Activated CD4-positive, alpha-beta T cell treated with anti-CD3 and anti-CD28 coated beads, Interleukin-2, amount 50 U/mL, for 48 hours (primary cell): ENCODE data around the gene ATAD3B.
"Not testable (repeated sequence)": the region's sequence is repeated elsewhere in the genome, so short reads cannot be mapped to it uniquely, and the experiment has no call there.

Experiments
- DNase-seq, 2 experiments: peaks; one replicate each; pipeline ENCODE4 v3.0.0-alpha.2; 2020

ATAD3B gene

GRCh38 chr1:1452882-1453281 lies 18.7 kb upstream of the ATAD3B start:
- no peak for DNase-seq

DNA sequence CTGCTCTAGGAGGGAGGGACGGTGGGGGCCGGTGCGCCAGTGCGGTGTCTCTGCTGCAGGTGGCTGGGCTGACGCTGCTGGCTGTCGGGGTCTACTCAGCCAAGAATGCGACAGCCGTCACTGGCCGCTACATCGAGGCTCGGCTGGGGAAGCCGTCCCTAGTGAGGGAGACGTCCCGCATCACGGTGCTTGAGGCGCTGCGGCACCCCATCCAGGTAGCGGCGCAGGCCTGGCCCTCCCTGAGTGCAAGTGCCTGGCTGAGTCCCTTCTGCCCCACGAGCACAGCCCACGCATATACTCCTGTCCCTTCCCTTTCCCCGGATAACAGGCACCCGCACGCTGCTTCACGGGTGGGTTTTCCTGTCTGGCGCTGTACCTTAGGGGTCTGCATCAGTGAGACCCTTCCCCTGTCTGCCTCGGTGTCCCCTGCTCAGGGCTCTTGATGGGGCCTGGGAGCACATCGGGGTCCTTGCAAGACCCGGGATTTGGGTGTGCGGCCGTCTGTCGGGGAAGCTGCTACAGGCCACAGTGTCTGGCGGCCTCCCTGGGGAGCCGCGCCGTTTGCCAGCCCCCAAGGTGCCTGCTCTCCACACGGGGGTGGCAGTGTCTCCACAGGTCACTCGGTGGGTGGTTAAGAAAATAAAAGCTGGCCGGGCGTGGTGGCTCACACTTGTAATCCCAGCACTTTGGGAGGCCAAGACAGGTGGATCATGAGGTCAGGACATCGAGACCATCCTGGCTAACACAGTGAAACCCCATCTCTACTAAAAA lies 17.1 kb upstream of the ATAD3B start:
- DNase-seq = not testable (repeated sequence)

DNA sequence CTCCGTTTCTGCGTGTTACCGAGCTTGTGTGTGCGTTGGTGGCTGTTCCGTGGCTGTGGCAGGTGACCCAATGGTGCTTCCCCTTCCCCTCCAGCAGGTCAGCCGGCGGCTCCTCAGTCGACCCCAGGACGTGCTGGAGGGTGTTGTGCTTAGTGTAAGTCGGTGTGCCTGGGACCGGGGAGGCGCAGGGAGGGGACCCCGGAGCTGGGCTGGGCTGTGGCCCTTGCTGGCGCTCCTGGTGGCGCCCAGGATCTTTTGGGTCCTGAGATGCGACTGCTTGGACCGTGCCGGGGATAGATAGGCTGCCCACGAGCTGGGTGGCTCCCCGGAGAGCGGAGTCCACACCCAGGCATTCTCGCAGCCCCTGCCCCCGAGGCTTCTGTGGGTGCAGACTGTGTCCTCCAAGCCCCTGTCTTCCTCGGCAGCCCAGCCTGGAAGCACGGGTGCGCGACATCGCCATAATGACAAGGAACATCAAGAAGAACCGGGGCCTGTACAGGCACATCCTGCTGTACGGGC lies 16.1 kb upstream of the ATAD3B start:
- DNase-seq = no peak

GRCh38 chr1:1455934-1456333 lies 15.6 kb upstream of the ATAD3B start:
- DNase-seq = not testable (repeated sequence)

DNA sequence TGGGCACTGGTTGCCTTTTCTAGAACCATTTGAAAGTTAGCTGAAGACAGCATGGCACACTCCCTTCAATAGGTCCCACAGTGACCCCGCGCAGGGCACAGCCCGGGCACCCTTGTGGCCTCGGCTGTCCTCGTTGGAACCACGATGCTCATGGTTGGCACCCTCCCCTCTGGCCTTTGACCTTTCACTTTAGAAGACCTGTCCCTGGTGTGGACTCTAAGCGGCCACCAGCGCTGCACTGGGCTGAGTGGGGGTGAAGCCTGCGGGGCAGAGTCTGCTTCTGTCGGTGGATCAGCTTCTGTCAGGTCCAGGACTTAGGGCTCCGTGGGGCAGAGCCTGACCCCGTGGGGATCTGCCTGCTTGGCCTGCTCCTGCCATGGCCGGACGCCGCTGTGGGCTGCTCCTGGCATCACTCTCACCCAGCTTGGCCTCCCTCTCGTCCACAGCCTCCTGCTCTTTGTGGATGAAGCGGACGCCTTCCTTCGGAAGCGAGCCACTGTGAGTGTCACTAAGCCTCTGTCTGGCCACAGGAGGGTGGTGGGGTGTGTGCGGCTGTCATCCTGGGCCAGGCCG lies 14.8 kb upstream of the ATAD3B start:
- not testable (repeated sequence) for DNase-seq

- DNase-seq = not testable (repeated sequence)
Measured at GRCh38 chr1:1459156-1459555, 12.4 kb upstream of the ATAD3B start.

DNA sequence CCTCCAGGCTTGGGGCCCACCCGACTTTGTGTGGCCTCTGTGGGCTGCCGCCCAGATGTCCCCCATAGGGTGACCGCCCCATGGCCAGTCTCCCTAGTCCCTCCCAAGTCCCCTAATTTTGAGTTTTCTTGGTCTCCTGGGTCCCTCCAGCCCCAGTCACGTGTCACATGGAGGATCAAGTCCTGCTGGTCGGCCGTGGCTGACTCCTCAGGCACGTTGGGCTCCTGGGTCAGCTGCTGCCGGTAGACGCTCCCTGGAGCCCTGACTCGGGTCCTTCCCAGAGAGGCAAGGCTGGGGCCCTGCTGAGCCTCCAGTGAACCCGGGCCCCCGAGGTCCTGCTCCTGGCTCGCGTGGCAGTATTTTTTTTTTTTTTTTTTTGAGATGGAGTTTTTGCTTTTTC lies 11.9 kb upstream of the ATAD3B start:
- DNase-seq = not testable (repeated sequence)

- no peak for DNase-seq
Measured at GRCh38 chr1:1460540-1461130, 10.9 kb upstream of the ATAD3B start.

GRCh38 chr1:1461721-1462317 lies 9.7 kb upstream of the ATAD3B start:
- DNase-seq = no peak

DNA sequence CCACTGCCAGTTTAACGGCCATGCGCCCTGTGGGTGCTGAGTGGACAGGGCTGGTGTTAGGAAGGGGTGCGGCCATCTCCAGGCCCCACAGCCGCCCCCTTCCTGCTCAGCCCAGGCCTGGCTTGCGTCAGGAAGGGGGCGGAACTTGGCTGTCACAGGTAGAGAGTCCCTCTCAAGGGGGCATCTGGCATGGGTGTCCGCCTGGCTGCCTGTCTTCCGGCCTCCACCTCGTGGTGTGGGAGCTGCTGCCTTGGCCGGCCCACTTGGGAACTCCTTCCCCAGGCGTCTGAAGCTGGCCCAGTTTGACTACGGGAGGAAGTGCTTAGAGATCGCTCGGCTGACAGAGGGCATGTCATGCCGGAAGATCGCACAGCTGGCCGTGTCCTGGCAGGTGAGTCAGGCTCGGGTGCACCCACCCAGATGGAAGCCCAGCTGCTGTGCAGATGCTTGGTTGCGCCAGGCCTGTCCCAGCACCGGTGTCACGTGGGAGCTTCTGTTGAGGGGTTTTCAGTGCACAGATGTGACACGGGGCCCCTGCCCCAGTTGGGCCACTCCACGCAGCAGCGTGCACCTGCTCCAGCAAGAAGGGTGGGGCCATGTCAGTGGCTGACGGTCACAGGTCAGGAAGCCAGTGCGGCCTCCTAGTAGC lies 9.1 kb upstream of the ATAD3B start:
- no peak for DNase-seq

GRCh38 chr1:1463312-1463711 lies 8.3 kb upstream of the ATAD3B start:
- no peak for DNase-seq

GRCh38 chr1:1468196-1468985 lies 3.2 kb upstream of the ATAD3B start:
- not testable (repeated sequence) for DNase-seq

DNA sequence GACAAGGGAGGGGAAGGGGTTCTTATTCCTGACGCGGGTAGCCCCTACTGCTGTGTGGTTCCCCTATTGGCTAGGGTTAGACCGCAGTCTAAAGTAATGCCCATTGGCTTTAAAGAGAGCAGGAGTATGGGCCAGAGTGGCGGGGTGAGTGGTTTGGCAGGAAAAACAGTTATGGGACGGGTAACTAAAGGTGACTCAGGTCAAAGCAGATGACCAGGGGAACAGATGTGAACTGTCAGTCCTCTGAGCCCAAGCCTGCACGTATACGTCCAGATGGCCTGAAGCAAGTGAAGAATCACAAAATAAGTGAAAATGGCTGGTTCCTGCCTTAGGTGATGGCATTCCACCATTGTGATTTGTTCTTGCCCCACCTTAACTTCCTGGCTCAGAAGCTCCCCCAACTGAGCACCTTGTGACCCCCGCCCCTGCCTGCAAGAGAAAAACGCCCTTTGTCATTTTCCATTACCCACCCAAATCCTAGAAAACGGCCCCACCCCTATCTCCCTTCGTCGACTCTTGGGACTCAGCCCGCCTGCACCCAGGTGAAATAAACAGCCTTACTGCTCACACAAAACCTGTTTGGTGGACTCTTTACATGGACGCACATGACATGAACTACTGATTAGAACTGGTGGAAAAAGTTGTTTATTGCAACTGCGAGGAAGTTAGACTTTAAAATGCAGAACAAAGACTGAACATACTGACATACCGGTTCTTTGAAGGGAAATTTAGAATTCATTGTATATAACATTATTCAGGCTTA lies 758 bp upstream of the ATAD3B start:
- DNase-seq = peak in 1 of 2 experiments; percentile 24

DNA sequence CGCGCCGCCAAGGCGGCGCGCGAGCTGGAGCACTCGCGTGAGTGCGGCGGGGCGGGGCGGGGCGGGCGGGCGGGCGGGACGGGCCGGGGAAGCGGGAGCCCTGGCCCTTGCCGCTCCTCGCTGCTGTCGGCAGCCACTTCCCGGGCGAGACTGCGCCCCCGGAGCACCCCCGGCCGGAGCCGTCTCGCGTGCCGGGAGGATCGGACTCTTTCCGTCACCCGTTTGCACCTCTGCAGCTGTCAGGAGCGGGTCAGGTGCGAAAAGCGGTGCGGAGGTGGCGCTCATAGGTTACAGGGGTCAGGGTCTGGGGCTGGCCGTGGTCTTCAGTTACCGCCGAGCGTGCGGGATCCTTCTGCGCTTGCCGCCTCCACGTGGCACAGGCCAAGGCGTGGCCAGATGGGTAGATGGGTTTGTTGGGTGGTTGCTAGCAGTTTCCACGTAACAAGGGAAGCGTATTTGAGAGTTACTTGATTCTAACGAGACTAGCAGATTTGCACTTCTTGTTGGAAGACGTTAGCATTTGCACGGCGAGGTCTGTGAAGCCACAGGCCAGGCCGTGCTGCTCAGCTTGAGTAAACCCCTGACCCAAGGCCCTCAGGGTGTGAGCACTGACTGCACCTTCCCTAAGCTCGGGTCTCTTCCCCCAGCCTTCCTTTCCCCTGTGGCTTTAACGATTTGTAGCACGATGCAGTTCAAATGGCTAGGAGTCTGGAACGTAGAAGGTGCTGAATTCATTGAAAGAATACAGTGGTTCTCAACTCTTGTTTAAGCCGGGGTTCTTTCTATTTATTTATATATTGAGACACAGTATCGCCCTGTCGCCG lies 700 bp downstream of the ATAD3B start:
- DNase-seq = peak; percentile 11

DNA sequence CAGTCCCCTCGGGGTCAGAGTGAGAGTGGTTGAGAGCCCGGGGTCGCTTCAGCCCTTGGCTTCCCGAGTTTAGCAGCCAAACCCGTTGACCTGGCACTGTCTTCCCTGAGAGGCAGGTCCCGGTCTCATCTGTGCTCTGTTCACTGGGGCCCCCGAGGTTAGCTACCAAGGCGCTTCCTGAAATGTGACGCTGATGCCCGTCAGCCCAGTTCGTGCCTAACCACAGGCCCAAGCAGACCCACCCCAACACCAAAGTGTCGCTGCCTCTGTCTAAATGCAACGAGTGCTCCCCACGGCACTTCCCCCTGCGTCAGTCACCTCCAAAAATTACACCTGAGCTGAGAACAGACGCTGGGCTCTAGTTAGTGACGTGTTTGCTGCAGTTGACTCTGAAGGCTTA lies 4.4 kb downstream of the ATAD3B start:
- not testable (repeated sequence) for DNase-seq

GRCh38 chr1:1477206-1477605 lies 5.6 kb downstream of the ATAD3B start:
- no peak for DNase-seq

DNA sequence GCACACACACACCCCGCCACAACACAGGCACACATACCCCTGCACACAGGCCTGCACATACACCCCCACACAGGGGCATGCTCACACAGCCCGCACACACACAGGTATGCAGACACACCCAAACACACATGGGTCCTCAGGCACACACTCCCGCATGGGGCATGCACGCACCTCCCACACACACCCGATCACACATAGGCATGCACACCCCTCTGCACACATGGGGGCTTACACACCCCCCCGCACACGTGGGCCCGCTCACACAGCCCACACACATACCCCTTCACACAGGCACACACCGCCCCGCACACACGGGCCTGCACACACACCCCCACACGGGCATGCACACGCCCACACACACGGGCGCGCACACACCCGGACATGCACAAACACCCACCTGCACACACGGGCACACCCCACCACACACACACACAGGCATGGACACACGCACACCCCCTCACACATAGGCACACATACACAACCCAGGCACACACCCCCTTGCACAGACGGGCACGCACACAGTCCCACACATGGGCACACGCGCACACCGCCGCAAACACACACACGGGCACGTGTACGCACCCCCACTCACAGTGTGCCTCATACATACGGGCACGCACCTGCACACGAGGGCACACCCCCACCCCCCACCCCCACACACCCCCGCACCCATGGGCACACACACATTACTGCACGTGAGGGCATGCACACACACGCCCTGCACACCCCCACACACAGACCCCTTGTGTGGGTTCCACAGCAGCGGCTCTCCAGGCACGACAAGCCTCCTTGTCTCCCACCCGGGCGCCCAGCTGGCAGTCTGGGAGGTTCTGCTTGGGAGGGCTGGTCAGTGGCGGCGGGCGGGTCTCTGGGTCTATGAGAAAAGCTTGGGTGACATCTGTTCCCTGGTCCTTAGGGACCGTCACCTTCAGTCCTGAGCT lies 8.3 kb downstream of the ATAD3B start:
- DNase-seq = no peak

DNA sequence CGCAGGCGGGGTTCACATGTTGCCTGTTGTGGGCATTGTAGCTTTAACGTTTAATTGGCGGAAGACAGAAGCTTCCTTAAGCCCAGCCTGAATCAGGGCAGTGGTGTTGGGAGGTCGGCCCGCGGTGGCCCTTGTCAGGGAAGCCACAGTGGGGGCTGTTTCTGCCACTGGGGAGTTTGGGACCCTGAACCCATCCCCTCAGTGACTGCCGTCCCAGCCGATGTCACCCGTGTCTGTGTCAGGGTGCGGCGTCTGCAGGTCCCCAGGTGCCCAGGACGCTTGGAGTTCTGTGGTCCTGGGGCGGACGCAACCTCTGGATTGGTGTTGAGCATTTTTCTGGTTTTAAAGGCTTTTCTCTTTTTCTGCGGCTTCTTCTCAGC lies 8.9 kb downstream of the ATAD3B start:
- not testable (repeated sequence) for DNase-seq

DNA sequence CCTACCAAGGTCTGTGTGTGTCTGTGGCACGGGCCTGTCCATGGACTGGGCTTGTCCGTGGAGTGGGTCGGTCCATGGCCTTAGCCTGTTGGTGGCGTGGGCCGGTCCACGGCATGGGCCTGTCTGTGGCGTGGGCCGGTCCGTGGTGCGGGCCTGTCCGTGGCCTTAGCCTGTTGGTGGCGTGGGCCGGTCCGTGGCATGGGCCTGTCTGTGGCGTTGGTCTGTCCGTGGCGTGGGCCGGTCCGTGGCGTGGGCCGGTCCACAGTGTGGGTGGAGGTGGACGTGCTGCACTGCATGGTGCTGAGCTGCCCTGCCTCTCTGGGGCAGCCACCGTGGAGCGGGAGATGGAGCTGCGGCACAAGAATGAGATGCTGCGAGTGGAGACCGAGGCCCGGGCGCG lies 10.2 kb downstream of the ATAD3B start:
- DNase-seq = not testable (repeated sequence)
